Subcutaneous abdominal adipose tissue (tissue), 5 donors: ENCODE measurements around the gene KCNE1.
"Not testable (repeated sequence)": the region's sequence is repeated elsewhere in the genome, so short reads cannot be mapped to it uniquely, and the experiment has no call there.

Experiments
- H3K27ac ChIP-seq: one replicate; pipeline ENCODE4 v1.7.0; 2013; ENCODE audit warnings: low read depth, mild to moderate bottlenecking, inconsistent platforms, low read length, moderate library complexity
- H3K27me3 ChIP-seq, 5 donors: one replicate each; pipeline ENCODE4 v1.7.0; 2013; ENCODE audit warnings: low read length in 5 of 5, inconsistent platforms in 1 of 5; ENCODE audit not compliant: control insufficient read depth in 5 of 5, insufficient read depth in 4 of 5
- H3K36me3 ChIP-seq, 5 donors: one replicate each; pipeline ENCODE4 v1.7.0; 2013; ENCODE audit warnings: low read length in 5 of 5; ENCODE audit not compliant: control insufficient read depth in 5 of 5, insufficient read depth in 5 of 5
- H3K4me1 ChIP-seq, 5 donors: one replicate each; pipeline ENCODE4 v1.7.0; 2013; ENCODE audit warnings: low read length in 5 of 5, mild to moderate bottlenecking in 3 of 5, moderate library complexity in 1 of 5; ENCODE audit not compliant: control insufficient read depth in 5 of 5, insufficient read depth in 5 of 5
- H3K4me3 ChIP-seq, 5 donors: one replicate each; pipeline ENCODE4 v1.7.0; 2013; ENCODE audit warnings: low read length in 5 of 5, low read depth in 1 of 5
- H3K9ac ChIP-seq, 5 donors: one replicate each; pipeline ENCODE4 v1.7.0; 2013; ENCODE audit warnings: low read length in 5 of 5, mild to moderate bottlenecking in 4 of 5, moderate library complexity in 3 of 5
- H3K9me3 ChIP-seq, 5 donors: one replicate each; pipeline ENCODE4 v1.7.0; 2013; ENCODE audit warnings: low read length in 5 of 5; ENCODE audit not compliant: control insufficient read depth in 5 of 5
- donor health status: healthy.
- donor health status: healthy.
- donor health status: healthy.
- donor health status: healthy.
- donor health status: healthy.

The KCNE1 gene

DNA sequence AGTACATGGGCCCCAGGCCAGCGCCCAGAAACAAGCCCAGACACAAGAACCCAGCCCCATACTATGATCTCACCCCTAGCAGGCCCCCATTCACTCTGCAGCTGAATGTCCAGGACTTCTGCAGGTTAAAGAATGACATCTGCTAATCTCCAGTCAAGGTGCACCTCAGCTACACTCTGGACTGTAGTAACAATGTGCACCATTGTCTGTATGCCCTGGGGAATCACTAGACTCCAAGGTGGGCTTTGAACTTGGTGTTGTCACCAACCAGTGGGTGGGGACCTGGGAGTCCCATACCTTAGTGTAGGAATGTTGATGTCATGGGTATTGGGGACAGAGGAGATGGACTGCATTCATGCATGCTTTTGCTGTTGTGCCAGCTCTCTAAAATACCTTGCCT lies 10.3 kb downstream of the KCNE1 start:
- Histone ChIP-seq H3K27ac (no peak overlapping the region), H3K4me1 (no peaks in the 10 kb centered on the region), H3K27me3 (no peaks in the 10 kb centered on the region), H3K9ac (no peak overlapping the region), H3K36me3 (no peaks in the 10 kb centered on the region), H3K4me3 (no peak overlapping the region), H3K9me3 (peaks cover 0 to 10% (median 0%) of the 10 kb centered on the region in 5 donors)

DNA sequence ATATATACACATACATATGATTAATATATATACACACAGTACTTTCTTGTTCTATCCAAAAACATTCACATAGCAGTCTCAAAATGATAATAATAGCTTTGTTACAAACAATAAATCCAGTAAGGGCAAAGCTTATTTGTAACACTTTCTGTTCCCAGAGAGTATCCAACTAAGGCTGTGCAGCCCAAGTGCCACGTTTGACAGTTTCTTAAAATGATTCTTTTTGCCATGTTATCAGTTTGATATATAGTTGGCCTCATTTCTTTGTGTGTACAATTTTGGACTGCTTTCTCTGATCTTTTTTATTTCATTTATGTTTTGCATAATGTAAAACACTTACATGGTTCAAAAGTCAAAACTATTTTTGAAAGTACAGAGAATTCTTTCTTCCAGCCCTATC lies 11.8 kb downstream of the KCNE1 start:
- H3K36me3 ChIP-seq, result no peaks in the 10 kb centered on the region
- H3K4me3 ChIP-seq, result no peak overlapping the region
- H3K27ac ChIP-seq, result no peak overlapping the region
- H3K4me1 ChIP-seq, result no peaks in the 10 kb centered on the region
- no peaks in the 10 kb centered on the region for H3K27me3 ChIP-seq
- no peak overlapping the region for H3K9ac ChIP-seq
- peaks cover 0 to 10% (median 0%) of the 10 kb centered on the region in 5 donors for H3K9me3 ChIP-seq

DNA sequence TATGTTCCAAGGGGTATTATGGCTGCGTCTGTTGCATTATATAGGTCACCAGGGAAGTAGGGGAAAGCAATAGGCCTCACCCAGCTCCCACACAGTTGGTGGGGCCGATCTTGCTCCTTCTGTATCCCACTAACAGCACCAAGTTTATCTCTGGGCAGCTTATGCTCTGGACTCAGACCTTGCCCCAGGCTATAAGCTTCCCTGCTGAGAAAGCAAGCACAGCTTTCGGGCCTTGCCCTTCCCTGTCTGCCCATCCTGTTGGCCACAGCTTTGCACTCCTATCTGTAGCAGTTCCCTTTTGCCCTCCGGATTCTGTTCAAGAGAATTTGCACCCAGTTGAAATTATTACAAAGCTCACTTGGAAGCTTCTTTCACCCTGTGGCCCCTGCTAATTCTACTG lies 12.9 kb downstream of the KCNE1 start:
- Histone ChIP-seq H3K9ac (no peak overlapping the region), H3K9me3 (peaks cover 0 to 10% (median 0%) of the 10 kb centered on the region in 5 donors), H3K27me3 (no peaks in the 10 kb centered on the region), H3K36me3 (no peaks in the 10 kb centered on the region), H3K27ac (no peak overlapping the region), H3K4me3 (no peak overlapping the region), H3K4me1 (no peaks in the 10 kb centered on the region)

DNA sequence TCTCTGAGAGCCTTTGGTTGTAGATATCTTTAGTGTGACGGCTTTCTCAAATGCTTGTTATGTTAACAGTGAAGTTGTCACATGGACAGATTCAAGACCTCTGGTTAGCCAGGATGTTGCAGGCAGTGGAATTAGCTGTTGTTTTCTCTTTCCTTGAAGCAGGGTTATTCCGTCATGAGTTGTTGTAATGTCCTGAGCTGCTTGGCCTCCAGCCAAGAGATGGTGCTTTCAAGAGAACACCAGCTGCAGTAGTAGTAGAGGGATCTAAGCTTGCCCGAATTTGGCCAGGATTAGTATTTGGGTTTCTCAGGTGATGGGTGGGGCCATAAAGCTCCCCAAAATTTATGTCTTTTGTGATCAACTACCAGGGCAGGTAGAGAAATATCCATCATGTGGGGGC lies 13.4 kb downstream of the KCNE1 start:
- Histone ChIP-seq H3K4me3 (no peak overlapping the region), H3K27ac (no peak overlapping the region), H3K9ac (no peak overlapping the region), H3K4me1 (no peaks in the 10 kb centered on the region), H3K9me3 (peaks cover 0 to 10% (median 0%) of the 10 kb centered on the region in 5 donors), H3K36me3 (no peaks in the 10 kb centered on the region), H3K27me3 (no peaks in the 10 kb centered on the region)

DNA sequence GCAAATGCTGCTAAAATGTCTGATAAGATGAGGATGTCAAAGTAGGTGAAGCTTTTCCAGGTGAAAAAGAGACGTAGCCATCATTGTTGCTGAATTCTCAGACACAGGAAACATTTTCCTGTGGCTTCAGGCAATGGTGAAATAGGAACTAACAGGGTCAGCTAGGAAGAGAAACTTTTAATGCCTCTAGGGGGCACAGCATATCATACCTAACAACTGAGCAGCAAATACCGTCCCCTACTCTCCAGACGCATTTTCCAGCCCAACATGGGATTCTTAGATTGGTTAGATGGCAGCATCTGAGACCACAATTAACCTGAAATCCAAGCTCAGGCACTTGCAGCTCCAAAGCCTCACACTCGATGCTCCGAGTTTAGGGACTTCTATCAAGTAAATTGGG lies 28.2 kb downstream of the KCNE1 start:
- not testable (repeated sequence) for H3K4me1 ChIP-seq, H3K9ac ChIP-seq, H3K27me3 ChIP-seq, H3K36me3 ChIP-seq, H3K4me3 ChIP-seq, H3K27ac ChIP-seq, H3K9me3 ChIP-seq

DNA sequence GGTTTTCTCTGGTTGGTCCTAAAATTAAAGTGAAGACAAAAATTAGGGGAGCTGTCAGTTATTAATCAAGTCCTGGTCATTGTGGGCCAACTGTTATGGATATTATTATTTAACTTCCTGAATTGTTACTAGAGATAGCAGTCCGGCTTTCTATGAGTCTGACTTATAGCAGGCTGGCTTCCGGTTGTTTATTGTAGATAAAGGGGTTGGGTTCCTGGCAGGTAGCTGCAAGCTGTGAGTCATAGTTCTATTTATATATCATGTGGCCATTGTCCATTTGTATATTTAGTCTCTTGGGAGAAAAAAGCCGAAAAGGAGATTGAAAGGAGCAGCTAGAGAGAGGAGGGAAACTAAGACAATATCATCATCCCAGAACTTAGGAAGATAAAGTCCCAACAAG lies 28.6 kb downstream of the KCNE1 start:
- not testable (repeated sequence) for H3K4me3 ChIP-seq, H3K36me3 ChIP-seq, H3K4me1 ChIP-seq, H3K27ac ChIP-seq, H3K9ac ChIP-seq, H3K9me3 ChIP-seq, H3K27me3 ChIP-seq

DNA sequence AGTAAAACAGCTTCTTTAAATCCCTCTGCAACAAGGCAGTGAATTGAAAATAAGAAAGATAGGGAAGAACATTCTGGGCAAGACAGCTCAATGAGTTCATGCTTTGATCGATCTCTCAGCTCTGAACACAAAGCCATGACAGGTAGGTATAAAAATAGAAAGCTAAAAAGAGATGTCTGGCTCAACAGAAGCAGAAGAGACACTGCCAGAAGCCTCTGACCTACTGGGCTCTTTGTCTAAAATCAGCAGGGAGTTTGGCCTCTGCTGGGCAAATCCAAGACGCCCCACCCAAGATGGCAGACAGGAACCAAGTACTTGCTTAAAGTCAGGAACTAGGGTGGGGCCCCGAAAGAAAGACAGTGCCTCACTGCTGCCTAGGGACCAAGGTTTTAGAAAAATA lies 44.7 kb downstream of the KCNE1 start:
- not testable (repeated sequence) for H3K4me3 ChIP-seq, H3K36me3 ChIP-seq, H3K27ac ChIP-seq, H3K9me3 ChIP-seq, H3K9ac ChIP-seq, H3K4me1 ChIP-seq, H3K27me3 ChIP-seq

DNA sequence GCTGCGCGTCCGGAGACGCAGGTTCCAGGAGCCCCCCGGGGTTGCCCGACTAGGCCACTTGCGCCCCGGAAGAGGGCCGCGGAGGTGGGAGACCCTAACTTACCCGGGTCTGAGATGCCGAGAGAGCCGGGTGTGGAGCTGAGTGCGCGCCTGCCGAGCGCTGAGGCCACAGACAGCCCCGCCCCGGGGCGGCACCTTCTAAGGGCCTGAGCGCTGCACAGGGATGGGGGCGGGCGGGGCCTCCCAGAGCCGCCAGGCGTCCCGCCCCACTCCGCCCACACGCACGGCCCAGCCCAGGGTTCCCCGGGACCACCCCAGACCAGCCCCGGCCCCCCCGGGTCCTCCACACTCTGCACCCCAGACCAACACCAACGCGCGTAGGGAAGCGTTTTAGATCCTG lies 52.6 kb downstream of the KCNE1 start:
- H3K27ac ChIP-seq, H3K9me3 ChIP-seq, H3K36me3 ChIP-seq, H3K4me3 ChIP-seq, H3K4me1 ChIP-seq, H3K27me3 ChIP-seq, H3K9ac ChIP-seq: not testable (repeated sequence)

DNA sequence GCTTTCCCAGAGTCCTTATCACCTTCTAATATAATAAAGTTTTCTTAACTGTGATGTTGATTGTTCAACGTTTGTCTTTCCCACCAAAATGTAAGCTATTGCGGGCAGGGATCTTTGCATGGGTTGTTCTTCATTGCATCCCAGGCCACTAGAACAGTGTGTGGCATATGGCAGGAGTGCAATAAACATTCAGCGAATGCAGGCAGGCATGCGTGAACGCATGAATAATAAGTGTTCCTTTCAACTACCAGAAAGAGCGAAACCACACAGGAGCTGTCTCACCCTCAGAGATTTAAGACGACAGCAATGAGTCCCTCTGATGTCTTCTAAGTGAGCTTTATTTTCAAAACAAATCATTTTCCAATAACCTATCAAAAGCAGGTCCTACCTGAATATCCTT lies 53.7 kb downstream of the KCNE1 start:
- H3K4me3 ChIP-seq, H3K27me3 ChIP-seq, H3K4me1 ChIP-seq, H3K27ac ChIP-seq, H3K9ac ChIP-seq, H3K36me3 ChIP-seq, H3K9me3 ChIP-seq: not testable (repeated sequence)

DNA sequence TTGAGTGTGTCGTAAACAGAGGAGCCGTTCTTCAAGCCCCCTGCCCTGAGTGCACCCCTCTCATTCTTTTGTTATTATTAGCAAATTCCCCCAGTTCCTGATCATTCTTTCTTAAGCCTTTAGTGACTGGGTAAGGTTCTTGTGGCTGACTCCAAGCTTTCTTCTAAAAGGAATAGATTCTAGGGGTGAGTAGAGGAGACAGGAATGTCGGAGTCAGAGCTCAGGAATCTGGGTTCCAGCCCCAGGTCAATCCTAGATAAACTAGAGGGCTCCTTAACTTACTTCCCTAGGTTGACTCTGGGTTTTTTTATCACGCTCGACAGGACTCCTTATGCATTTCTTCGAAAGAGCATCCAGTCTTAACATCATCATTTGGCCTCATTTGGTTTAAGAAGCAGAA lies 55.8 kb downstream of the KCNE1 start:
- H3K9ac ChIP-seq, H3K27me3 ChIP-seq, H3K27ac ChIP-seq, H3K9me3 ChIP-seq, H3K36me3 ChIP-seq, H3K4me3 ChIP-seq, H3K4me1 ChIP-seq: not testable (repeated sequence)

DNA sequence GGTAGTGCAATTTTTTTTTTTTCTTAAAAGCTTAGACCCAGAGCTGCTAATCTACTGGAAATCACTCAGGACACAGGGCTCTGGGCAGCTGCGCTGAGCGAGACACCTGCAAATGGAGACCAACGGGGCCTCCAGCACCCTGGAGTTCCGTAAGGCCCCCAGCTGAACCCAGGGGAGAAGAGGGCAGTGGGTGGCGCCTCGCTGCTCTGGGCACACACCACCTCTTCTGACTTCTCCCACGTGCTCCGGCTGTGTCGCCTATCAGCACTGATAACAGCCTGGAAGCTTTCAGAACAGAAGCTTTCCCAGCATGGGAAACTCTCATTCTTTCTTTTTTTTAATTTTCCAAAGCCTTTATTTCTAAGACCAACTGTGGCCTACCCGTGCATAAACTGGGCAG lies 56.4 kb downstream of the KCNE1 start:
- H3K9me3 ChIP-seq, H3K4me3 ChIP-seq, H3K27ac ChIP-seq, H3K27me3 ChIP-seq, H3K9ac ChIP-seq, H3K36me3 ChIP-seq, H3K4me1 ChIP-seq: not testable (repeated sequence)
